ENCODE data around the gene RPL31.

DNA sequence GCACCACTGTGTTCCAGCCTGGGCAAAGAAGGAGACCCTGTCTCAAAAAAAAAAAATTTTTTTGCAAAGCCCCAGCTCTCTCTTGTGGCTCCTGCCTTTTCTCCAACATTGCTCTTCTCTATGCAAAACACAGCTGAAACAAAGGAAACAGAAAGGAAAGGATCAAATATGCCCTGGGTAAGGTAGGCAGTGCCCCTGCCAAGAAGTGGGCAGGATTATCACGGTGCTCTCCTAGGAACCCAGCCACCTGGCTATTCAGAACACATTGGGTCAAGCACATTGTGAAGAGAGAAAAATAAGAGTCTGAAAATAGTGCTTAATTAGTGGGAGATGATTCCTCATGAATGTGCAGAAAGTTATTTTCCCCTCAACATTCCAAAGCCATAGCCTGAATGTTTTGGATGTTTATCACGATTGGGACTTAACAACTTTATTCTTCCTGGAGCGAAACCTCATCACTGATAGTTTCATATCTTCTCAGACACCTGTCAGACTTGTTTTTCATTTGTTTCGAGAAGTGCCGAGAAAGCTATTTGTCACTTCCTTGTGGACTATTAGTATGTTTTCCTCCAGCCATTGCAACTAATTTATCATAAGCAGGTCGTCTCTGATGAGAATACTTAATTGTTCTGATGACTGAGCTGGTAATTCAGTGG, 42.7 kb upstream of the RPL31 start:
- TF ChIP-seq, protein P1, sequence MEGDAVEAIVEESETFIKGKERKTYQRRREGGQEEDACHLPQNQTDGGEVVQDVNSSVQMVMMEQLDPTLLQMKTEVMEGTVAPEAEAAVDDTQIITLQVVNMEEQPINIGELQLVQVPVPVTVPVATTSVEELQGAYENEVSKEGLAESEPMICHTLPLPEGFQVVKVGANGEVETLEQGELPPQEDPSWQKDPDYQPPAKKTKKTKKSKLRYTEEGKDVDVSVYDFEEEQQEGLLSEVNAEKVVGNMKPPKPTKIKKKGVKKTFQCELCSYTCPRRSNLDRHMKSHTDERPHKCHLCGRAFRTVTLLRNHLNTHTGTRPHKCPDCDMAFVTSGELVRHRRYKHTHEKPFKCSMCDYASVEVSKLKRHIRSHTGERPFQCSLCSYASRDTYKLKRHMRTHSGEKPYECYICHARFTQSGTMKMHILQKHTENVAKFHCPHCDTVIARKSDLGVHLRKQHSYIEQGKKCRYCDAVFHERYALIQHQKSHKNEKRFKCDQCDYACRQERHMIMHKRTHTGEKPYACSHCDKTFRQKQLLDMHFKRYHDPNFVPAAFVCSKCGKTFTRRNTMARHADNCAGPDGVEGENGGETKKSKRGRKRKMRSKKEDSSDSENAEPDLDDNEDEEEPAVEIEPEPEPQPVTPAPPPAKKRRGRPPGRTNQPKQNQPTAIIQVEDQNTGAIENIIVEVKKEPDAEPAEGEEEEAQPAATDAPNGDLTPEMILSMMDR (conservative IDR thresholded peaks at IDR 0.05 in 1 of 2, IDR thresholded peaks at IDR 0.05 in 1 of 2; ENCODE audit: low read depth in 1 of 2, low read length in 2 of 2) = no peak
- no peak for TF ChIP-seq EZH2 (IDR thresholded peaks at IDR 0.05; ENCODE audit: low read length, missing control alignments)

Measured in fibroblast of lung (primary cell).